COLO668 (cell line): ENCODE results near the gene FBXO8.

ENCODE experiments used
- DNase-seq: peaks from one replicate; lab custom pipeline; 2025; ENCODE audit not compliant: unreplicated experiment; lab: John Stamatoyannopoulos, UW

FBXO8 gene

DNA sequence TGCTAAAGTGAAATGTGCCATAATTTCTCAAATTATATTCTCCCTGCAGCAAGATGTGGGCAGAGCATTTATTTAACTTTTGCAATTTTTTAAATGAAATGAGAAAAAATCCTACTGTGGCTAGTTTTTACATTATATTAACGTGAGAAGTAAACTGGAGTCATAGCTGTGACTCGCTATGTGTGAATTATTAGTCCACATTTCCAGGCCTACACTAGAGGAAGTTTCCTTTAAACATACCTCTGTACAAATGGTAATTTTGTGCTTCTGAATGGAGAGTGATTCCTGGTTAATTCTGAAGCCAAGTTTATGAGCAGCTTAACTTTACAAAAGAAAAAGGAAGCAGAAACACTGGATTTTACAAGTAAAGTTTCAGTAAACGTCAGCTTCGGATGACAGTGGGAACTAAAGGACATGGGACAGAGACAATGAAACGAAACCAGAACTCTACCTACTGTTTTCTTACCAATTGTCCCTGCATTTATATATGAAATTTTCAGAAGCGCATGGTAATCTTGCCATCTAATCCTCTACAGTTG, 72.4 kb downstream of the FBXO8 start:
- DNase-seq: no peak

DNA sequence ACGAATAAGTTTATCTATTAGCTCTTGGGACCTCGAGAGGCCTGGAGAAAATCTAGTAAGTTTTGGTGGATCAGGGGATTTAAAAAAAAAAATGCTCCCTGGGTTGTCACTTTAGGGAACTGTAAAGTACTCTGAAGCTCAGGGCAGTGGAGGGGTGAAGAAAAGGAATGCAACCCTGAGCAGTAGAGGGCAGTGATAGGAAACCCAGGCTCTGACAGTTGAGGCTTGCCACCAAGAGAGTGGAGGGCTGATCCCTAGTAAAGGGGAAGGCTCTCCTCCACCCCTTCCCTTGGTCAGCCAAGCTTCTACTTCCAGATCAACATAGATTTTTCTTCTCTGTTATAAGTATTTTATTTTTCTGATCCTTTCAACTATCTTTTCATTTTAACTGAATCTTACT, 73.1 kb downstream of the FBXO8 start:
- no peak for DNase-seq

DNA sequence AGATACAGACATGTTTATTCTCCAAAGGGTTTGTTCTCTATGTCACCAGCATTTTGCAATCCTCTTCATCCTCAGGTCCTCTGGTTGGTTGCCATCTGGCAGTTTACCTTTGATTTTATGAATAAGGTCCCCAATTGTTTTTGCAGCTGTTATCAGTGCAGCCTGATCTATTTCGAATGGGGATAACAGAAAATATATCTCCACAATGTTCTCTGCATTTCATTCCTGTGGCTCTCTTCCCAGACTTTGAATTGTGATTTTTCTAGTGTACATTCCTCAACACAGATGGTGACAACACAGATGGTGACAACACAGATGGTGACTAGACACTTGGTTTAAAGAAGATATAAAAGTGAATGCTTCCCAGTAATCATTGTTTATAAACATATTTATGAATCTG, 74.1 kb downstream of the FBXO8 start:
- no peak for DNase-seq

DNA sequence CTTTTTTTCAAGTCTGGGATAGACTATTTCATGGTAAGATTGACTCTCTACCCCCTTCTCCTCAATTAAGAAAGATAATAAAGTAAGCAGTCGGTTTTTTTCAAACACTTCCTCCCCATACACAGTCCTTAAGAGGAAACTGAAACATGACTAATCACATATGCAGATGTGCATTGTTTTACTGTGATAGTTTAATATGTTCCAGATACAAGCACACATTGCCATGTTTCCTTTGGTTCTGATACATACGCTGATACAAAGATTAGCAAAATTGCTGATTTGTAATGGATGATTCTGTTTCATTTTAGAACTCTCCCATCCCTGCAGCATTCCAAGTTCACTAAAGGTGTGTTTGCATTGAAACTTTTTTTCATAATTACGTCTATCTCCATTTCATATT, 76.1 kb downstream of the FBXO8 start:
- DNase-seq: no peak

DNA sequence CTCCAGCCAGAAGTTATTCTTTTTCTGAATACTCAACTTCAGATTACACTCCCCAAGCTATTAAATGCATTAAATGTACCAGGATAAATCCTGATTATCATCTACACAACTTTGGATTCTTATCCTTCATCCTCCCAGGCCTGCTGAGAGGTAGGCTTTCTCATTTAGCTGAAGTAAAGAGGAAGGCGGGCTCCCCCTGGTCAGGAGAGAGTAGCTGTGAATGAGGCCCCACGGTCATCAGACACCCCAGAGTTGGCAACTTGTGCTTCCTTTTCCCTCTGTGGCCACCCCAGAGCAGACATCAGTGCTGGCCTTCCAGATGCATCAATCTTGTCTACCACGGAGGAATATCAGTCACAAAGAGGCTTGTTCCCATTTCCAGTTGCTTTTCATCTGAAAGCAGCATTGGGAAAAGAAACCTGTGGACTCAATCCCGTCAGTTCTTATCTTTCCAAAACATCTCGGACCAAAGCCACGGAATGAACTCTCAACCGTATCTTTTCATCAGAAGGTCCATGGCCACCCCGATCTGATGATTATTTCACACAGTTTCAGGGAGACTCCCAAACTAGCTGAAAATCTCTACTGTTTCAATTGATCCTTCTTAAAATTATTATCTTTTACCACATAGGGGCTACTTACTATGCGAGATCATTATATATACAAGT, 79.2 kb downstream of the FBXO8 start:
- DNase-seq: no peak

DNA sequence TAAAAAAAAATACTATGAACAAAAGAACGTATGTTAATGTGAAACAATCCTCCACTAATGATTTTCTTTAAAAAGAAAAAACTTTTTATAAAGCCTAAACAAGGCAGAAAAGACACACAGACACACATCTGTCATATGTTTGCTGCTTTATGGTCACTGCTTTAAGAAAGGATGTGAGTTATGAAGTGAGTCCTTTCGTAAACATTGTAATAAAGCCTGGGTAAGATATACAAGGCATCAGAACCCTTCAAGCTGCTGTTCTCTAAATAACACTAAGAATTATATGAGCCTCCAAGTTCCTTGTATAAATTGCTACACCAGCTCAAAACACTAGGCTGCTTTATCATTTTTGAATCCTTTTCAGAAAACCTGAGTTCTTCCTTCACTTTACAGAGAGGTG, 81.6 kb downstream of the FBXO8 start:
- no peak for DNase-seq

DNA sequence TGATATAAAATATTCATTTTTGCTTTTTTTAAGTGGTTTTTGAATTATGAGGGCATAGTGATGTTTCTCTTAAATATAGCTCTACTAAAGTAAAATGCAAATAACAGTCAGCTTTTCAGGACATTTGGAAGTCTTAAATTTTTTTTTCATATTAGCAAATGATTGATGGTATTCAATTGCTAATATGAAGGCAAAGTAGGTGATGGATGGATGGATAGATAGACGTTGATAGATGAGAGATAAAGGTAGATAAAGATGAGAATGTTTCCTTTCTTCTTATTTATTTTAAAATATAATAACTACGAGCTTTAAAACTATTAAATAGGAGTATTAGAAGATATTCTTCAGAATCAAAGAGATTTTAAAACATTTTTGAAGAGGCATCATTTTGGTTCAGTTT, 83.7 kb downstream of the FBXO8 start:
- no peak for DNase-seq

DNA sequence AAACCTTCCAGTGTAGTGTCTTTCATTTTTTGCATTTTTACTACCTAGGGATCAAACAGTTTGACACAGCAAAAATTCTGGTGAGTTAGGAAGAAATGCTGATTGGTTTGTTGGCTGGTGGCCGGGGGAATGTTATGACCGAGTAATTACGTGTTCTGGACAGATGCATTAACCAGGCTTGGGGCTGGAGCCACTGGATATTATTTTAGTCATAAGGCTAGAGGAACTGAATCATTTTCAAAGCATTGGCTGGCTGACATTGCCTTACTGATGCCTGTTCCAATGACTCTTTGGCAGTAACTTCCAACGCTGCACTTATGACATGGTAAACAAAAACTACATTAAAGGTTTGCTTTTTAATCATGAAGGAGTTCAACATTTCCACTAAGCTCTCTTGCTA, 84.6 kb downstream of the FBXO8 start:
- no peak for DNase-seq

DNA sequence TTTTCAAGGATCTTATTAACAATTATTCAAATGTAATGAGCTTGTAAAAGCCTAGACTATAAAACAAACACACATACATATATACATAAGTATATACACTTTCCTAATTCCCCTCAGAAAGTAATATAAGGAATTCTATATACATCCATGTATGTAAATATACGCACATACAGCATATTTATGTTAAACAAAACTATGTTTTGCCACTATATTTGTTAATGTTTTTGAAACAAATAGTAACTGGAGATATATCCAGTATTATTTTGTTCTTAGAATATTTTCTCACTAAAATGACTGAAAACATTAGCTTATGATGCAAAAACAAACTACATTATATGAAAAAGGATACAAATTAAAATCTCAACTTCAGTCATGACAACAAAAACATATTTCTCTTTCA, 85.1 kb downstream of the FBXO8 start:
- DNase-seq: no peak

DNA sequence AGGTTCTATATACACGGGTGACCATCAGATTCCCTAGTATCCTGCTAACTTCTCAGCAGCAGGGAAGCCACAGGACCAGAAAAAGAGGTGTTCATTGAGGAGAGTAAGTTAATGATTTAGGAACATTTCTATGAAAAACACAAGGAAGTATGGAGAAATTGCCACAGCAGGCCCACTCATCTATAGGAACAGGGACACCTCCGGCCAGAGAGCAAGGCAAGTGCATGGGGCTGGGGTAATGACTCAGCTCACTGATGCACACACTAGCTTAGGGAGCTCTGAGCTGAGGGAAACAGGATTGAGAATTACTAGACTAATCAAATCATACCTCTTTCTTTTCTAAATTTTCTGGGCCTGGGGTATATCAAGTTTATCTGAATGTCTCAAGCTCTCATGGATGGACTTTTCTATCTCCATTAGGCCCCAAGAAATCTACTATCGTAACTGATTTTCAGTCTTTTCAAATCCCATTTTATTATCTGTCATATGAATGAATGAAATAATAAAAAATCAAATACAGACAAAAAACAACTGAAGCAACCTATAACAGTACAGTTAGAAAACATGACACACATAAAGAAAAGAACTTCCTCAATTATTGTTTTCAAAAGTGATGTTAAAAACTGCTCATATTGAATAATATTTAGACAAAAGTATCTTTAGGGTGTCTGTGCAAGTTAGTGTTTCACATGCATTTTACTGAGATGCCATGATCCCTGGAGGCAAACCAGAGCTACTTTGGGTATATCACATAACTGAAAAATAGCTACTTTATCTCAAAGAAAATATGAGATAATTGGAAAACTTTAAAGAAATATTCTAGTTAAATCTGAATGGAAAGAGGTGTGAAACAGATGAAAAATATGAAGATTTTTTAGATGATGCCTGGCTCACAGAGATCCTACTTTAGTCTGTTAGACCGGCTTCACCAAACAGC, 89.8 kb downstream of the FBXO8 start:
- no peak for DNase-seq

DNA sequence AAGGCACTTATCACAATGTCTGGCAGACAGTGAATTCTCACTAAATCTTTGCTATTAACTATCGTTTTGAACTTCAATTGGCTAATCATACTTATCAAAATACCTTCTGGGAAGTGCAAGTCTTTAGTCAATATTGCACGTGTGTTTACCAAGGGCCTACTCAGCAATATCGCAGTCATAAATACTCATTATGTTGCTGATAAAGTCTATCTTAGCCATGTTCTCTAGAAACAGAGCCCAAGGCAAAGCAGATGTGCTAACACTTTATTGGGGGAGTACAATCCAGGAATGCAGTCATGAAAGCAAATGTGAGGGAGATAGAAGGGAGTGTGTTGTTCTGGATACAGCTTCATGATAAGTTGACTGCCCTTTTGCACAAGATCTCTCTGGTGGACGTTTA, 90.5 kb downstream of the FBXO8 start:
- DNase-seq: no peak

DNA sequence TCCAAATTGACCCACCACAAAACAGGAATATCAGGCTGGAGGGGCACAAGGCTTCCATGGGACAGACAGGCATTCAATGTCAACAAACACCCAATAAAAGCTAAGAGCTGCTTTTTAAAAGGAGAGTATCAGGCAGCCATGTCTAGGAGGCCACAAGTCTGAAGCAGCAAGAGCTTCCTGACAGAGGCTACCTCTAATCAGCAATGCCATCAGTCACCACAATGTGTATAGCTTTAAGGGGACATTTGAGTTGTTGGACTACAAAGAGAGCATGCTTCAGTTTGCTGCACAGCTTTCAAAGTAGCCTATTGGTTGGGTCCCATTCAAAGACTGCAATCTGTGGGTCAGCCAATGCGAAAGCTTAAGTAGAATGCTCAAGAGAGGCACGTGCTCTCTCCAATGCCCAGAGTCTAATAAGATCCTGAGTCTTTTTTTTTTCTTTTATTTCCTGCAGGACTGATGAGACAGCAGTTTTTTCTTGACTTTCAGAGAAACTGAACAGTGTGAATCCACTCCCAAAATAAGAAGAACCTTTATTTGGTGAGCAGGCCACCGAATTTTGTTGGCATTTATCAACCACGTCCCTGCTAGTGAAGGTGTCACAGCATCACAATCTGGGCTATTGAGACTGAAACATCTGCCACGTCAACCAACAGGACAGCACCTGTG, 92.5 kb downstream of the FBXO8 start:
- no peak for DNase-seq

DNA sequence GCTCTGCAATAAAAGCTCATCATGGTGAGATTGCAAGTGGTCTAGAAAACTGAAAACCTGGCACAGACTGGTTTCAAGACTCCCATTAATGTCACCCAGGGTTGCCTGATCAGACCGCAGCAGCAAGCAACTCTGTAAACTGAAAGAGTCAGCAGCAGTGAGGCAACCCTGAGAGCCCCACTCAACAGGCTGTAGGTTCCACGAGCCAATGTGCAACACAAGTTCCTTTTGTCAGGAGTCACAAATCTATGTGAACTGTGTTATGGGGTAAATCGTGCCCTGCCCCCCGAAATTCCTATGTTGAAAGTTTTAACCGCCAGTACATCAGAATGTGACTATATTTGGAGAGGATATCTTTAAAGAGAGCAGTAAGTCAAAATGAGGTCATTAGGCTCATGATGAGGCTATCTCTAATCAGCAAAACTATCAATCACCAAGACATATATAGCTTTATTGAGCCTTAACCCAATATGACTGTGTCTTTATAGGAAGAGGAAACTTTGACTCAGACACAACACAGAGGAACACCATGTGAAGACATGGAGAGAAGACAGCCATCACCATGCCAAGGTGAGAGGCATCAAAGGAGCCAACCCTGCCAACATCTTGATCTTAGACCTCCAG, 94.0 kb downstream of the FBXO8 start:
- no peak for DNase-seq
